SW480 (cell line): Measurements from ENCODE around the gene TLK1.

ENCODE experiments used
- DNase-seq: peaks from one replicate; pipeline ENCODE4 v3.0.0-alpha.2; 2016; ENCODE audit warnings: low spot score

Gene TLK1

GRCh38 chr2:170997893-170998597, 162.6 kb downstream of the TLK1 start:
- no peak for DNase-seq

DNA sequence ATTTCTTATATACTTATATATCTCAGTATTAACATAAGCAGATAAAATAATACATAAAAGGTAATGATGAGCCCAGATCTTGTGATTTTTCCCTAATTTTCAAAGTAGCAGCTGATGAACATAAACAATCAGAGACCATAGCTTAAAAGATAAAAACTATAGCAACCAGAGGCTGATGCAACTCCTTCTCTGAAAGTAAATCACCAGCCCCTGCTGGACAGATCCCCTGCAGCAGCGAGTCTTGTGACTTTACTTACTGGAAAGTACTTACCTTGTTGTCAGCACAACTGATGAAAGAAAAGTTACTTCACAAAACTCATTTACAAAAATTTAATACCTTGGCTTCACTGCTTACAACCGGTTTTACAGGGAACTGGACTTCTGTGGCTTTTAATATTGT, 164.4 kb downstream of the TLK1 start:
- DNase-seq, result no peak

DNA sequence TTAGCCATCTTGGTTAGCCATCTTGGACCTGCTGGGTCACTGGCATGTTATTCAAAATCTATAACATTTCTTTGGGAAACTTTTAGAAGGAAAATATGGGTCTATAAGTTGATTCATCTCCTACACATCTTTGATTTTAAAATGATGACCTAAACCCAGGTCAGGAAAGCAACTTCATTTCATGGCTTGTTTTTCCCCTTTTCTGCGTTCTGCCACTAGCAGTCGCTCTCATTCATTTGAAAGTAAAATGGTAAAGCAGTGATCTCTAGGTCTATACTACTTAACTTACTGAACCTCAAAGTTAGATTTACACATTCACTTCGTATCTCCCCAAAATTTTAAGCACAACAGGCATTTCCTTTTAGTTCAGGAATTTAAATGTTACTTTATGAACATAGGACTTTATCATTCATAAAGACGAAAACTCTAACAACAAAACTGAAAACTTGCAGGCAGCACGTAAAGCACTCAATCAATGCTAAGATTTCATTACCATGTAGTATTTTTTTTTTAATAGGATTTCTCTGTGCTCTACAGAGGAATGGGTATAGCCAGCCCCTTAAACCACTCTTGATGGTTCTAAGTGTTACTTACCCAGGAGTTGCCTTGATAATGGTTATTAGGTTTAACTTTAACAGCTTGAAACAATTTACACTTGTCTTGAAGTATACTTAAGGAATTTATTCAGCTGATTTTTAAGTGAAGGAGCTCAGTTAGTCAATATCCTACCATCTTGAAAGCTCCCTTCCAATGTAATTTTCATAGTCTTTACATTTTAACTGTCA, 169.1 kb downstream of the TLK1 start:
- no peak for DNase-seq

GRCh38 chr2:170986566-170987258, 174.0 kb downstream of the TLK1 start:
- no peak for DNase-seq

DNA sequence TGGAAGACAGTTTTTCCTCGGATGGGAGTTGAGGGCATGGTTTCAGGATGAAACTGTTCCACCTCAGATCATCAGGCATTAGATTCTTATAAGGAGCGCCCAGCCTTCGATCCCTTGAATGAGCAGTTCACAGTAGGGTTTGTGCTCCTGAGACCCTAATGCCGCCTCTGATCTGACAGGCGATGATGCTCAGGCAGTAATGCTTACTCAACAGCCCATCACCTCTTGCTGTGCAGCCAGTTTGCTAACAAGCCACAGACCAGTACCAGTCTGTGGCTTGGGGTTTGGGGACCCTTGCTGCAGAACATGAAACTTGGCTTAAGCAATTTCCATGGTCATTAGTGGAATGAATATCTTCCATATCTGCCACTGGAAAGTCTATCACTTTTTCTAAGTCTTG, 175.3 kb downstream of the TLK1 start:
- DNase-seq, result no peak

DNA sequence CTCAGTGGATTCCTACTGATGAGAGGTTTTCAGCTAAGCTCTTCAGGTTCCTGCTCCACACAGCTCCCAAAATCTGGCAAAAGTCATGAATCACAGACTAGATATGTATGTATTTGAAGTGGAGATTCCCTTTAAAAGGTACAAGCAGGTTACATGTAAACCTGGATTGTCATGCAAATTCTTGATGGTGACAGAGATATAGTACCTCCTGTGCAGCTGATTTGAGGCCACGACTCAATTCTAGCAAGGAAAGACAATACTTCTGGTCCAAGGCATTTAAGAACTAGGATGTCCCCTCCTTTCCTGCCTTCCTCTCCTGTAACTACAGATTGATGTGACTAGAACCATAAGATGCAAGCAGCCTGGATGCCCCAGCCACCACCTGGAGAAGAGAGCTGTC, 176.6 kb downstream of the TLK1 start:
- DNase-seq, result no peak

- no peak for DNase-seq
These were observed 184.8 kb downstream of the TLK1 start for GRCh38 chr2:170975943-170976270.

- DNase-seq, result no peak
These were observed 185.4 kb downstream of the TLK1 start for GRCh38 chr2:170975127-170975942.

GRCh38 chr2:170974304-170974993, 186.2 kb downstream of the TLK1 start:
- DNase-seq, result peak; percentile 49

DNA sequence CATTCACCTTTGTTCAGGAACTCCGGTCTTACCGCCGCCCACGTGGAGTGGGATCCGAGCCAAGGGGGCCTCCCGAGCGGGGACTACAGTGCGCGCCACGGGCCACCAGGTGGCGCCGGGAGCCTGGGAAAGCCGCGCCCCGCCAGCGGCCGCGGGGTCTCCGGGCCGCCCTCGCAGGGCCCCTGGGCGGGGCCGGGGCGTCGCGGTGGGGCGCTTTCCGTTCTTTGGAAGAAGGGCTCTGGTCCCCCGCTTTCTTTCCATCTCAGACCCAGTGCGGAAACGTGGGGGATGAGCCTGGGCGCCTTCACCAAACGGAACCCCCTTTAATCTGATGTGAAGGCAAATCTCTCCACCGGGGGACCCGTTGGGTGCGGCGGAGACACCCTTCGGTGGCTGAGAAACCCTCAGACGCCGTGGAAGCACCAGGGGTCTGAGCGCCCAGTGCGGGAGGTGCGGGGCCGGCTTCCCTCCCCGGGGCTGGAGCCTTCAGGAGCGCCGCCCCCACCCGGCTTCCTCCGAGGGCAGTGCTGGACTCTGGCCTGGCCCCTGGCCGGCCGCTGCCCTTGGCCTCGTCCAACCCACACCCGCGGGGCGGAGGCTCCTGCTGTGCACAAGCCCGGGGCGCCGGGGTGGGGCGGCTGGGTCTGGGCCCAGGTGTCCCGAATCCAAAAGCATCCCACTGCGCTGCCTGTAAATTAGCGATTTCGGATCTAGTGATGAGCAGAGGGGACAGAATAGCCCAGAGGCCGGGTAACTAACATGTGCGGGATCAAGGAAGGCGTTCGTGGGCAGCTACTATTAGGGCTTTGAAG, 187.0 kb downstream of the TLK1 start:
- DNase-seq, result peak; percentile 91

- no peak for DNase-seq
These were observed 187.5 kb downstream of the TLK1 start for GRCh38 chr2:170973225-170973491.

DNA sequence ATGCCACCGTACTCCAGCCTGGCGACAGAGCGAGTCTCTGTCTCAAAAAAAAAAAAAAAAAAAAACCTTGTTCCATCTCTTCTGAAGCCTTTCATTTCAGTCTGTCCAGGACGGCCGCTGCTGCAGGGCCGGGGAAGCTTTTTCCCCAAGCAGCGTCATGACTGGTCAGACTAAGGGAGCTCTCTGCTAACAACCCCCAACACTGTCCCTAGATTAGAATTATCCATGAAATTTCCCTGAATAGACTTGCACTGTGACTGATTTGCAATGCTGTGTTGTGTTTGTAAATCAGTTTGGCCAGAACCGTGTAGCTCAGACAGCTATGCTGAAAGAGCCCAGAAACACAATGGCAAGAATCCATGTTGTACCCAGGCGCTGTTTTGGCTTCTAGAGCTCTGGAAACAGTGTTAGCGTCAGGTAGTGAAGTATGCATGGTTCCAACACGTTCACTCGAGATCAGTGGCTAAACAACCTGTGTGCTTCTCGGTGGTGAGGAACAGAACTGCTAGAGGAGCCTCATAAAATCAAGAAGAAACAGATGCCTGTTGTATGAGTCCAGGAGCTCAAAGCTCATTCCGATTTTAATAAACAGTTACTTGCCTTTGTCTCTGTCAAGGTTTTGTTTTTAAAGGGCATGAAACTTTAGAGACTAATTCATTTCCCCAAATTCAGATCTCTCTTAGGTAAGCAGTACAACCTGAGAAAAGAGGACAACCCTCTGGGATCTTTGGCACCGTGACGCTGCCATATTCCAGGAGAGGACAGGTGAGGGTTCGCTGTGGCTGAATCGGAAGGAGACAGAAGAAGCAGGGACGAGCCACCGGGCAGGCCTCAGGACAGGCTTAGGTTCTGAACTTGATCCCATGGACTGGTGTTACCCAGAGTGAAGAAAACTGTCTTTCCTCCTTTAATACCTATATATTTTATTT, 188.1 kb downstream of the TLK1 start:
- DNase-seq, result peak; percentile 21

DNA sequence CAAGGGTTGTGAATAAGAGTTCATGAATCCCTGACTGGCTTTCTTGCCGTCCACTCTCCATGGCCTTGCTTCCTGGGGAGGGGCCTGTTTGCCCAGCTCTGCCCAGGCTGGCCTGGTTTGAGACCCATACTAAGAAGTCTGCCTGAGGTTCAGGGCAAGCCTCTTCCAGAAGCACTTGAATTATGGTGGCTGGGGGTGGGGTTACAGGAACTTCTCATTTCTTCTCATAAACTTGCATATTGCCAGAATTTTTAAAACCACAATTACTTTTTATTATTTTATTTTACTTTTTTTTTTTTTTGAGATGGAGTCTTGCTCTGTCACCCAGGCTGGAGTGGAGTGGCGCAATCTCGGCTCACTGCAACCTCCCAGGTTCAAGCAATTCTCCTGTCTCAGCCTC, 189.6 kb downstream of the TLK1 start:
- no peak for DNase-seq

GRCh38 chr2:170969872-170970496, 190.7 kb downstream of the TLK1 start:
- no peak for DNase-seq

- DNase-seq, result no peak
These were observed 191.7 kb downstream of the TLK1 start for GRCh38 chr2:170969030-170969429.

- DNase-seq, result no peak
These were observed 192.3 kb downstream of the TLK1 start for GRCh38 chr2:170968205-170969003.

DNA sequence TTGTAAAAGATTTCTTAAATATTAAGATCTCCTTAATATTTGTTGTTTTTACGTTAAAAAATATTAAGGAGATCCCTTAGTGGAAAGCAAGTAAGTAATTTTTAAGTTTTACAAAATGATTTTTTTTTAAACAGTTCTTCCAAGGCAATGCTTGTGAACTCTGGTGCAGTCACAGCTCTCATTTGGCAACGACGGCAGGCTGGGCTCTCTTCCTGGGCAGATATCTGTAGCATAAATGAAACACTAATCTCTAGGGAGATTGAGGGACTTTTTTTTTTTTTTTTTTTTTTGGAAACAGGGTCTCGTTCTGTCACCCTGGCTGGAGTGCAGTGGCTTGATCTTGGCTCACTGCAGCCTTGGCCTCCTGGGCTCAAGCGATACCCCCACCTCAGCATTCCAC, 193.1 kb downstream of the TLK1 start:
- no peak for DNase-seq

- no peak for DNase-seq
These were observed 193.9 kb downstream of the TLK1 start for GRCh38 chr2:170966648-170967396.
